Lower leg skin (tissue), 3 donors: ENCODE results near the gene ZFHX3.

Experiments
- CTCF ChIP-seq, 3 donors: fragments of 450-650 bp; IDR thresholded peaks; one replicate each; pipeline ENCODE4 v1.5.1; 2016; ENCODE audit warnings: antibody characterized with exemption in 3 of 3, mild to moderate bottlenecking in 3 of 3, moderate library complexity in 2 of 3
- POLR2A ChIP-seq, 2 donors: fragments of 450-650 bp; IDR thresholded peaks; one replicate each; pipeline ENCODE4 v1.6.1; 2016 to 2017; ENCODE audit warnings: antibody characterized with exemption in 2 of 2, mild to moderate bottlenecking in 1 of 2, moderate library complexity in 1 of 2

- TF ChIP-seq CTCF (IDR thresholded peaks at IDR 0.05) (no peak), POLR2A (IDR thresholded peaks at IDR 0.05) (no peak)
Measured at GRCh38 chr16:72810480-72810879, 237.4 kb downstream of the ZFHX3 start.
